IMR-90 (cell line): ENCODE data around the gene TAOK1. TPM values are rescaled to one million over a fixed set of nuclear protein-coding genes. Genes with fewer than 3 reads are reported as not detected.

Experiments
- ATAC-seq: fragments of 200-7000 bp; cut with Tn5 transposase; 2 replicates; pipeline ENCODE4 v1.9.1; 2020; ENCODE audit warnings: low read depth, mild to moderate bottlenecking, moderate library complexity
- BruUV-seq: library from RNA; stranded (reverse); fragments of 400-500 nt; replicated peaks from 2 replicates; lab custom pipeline; 2021; lab: Mats Ljungman, UMichigan
- CTCF ChIA-PET: fragments of 300-600 bp; formaldehyde crosslinking; extraction: SDS; loops from one replicate; lab custom pipeline; 2021; ENCODE audit warnings: antibody characterized with exemption; lab: Yijun Ruan, JAX
- POLR2A ChIA-PET: fragments of 300-600 bp; sonication (Branson Sonifier 250); formaldehyde crosslinking; loops from one replicate; lab custom pipeline; 2022; ENCODE audit warnings: antibody characterized with exemption; ENCODE audit not compliant: unreplicated experiment; lab: Charles Lee
- DNase-seq: peaks from one replicate; pipeline ENCODE4 v3.0.0; 2013
- H2AFZ ChIP-seq: replicated peaks from 2 replicates; pipeline ENCODE3; 2013; ENCODE audit warnings: low read length, mild to moderate bottlenecking; ENCODE audit not compliant: poor library complexity
- H2AK5ac ChIP-seq: 2 replicates; pipeline ENCODE4 v1.6.1; 2013; ENCODE audit warnings: low read depth, low read length, inconsistent platforms
- H2AK9ac ChIP-seq: replicated peaks from 2 replicates; pipeline ENCODE3; 2013; ENCODE audit warnings: mild to moderate bottlenecking, low read depth, low read length, moderate library complexity; ENCODE audit not compliant: poor library complexity
- H2BK120ac ChIP-seq: 2 replicates; pipeline ENCODE4 v1.6.1; 2013; ENCODE audit warnings: low read depth, low read length, inconsistent platforms
- H2BK15ac ChIP-seq: 3 replicates; pipeline ENCODE4 v1.6.1; 2013; ENCODE audit warnings: low read depth, low read length, inconsistent platforms
- H2BK20ac ChIP-seq: 2 replicates; pipeline ENCODE4 v1.6.1; 2013; ENCODE audit warnings: low read depth, mild to moderate bottlenecking, inconsistent platforms, low read length, moderate library complexity
- H2BK5ac ChIP-seq: 2 replicates; pipeline ENCODE4 v1.6.1; 2013; ENCODE audit warnings: mild to moderate bottlenecking, low read depth, low read length, inconsistent platforms; ENCODE audit not compliant: poor library complexity, severe bottlenecking
- H3K14ac ChIP-seq: replicated peaks from 2 replicates; pipeline ENCODE4 v1.6.1; 2013; ENCODE audit warnings: low read depth, low read length, inconsistent platforms
- H3K18ac ChIP-seq: 2 replicates; pipeline ENCODE4 v1.6.1; 2013; ENCODE audit warnings: low read depth, low read length, control low read depth
- H3K23ac ChIP-seq: 2 replicates; pipeline ENCODE4 v1.6.1; 2013; ENCODE audit warnings: low read depth, low read length, inconsistent platforms
- H3K27ac ChIP-seq: 2 replicates; pipeline ENCODE4 v1.5.1; 2013; ENCODE audit warnings: mild to moderate bottlenecking, control low read depth, low read length; ENCODE audit not compliant: insufficient read depth
- H3K27me3 ChIP-seq: 2 replicates; pipeline ENCODE4 v1.6.1; 2013; ENCODE audit warnings: low read length; ENCODE audit not compliant: control insufficient read depth, insufficient read depth
- H3K36me3 ChIP-seq: 2 replicates; pipeline ENCODE4 v1.6.1; 2013; ENCODE audit warnings: low read length, mixed read lengths; ENCODE audit not compliant: control insufficient read depth, insufficient read depth
- H3K4ac ChIP-seq: 2 replicates; pipeline ENCODE4 v1.6.1; 2013; ENCODE audit warnings: low read depth, low read length, inconsistent platforms
- H3K4me1 ChIP-seq: 2 replicates; pipeline ENCODE4 v1.6.1; 2013; ENCODE audit warnings: low read length, mixed read lengths; ENCODE audit not compliant: control insufficient read depth, insufficient read depth
- H3K4me2 ChIP-seq: 2 replicates; pipeline ENCODE4 v1.6.1; 2013; ENCODE audit warnings: low read depth, mild to moderate bottlenecking, control low read depth, low read length, moderate library complexity
- H3K4me3 ChIP-seq: 2 replicates; pipeline ENCODE4 v1.5.1; 2013; ENCODE audit warnings: low read depth, mild to moderate bottlenecking, control low read depth, low read length, moderate library complexity; ENCODE audit not compliant: insufficient read depth
- H3K56ac ChIP-seq: 2 replicates; pipeline ENCODE4 v1.6.1; 2013; ENCODE audit warnings: low read length, inconsistent platforms; ENCODE audit not compliant: insufficient read depth; ENCODE audit errors: extremely low read depth
- H3K79me1 ChIP-seq, 2 experiments: 2 replicates each; pipeline ENCODE4 v1.6.1; 2013; ENCODE audit warnings: low read length in 2 of 2, inconsistent platforms in 1 of 2, low read depth in 1 of 2
- H3K9ac ChIP-seq: 2 replicates; pipeline ENCODE4 v1.6.1; 2013; ENCODE audit warnings: low read depth, low read length, control low read depth
- H3K9me1 ChIP-seq: 2 replicates; pipeline ENCODE4 v1.6.1; 2013; ENCODE audit warnings: low read length, inconsistent platforms; ENCODE audit not compliant: insufficient read depth
- H3K9me3 ChIP-seq: 2 replicates; pipeline ENCODE4 v1.6.1; 2013; ENCODE audit warnings: low read length; ENCODE audit not compliant: control insufficient read depth, insufficient read depth
- H4K20me1 ChIP-seq: 2 replicates; pipeline ENCODE4 v1.6.1; 2013; ENCODE audit warnings: low read length, inconsistent platforms; ENCODE audit not compliant: insufficient read depth
- H4K5ac ChIP-seq: 2 replicates; pipeline ENCODE4 v1.6.1; 2013; ENCODE audit warnings: mild to moderate bottlenecking, low read depth, low read length, control low read depth
- H4K8ac ChIP-seq, 2 experiments: 2 replicates each; pipeline ENCODE4 v1.6.1; 2013; ENCODE audit warnings: low read depth in 2 of 2, low read length in 2 of 2, control low read depth in 1 of 2, inconsistent platforms in 1 of 2
- H4K91ac ChIP-seq: 2 replicates; pipeline ENCODE4 v1.6.1; 2013; ENCODE audit warnings: low read depth, low read length, inconsistent platforms; ENCODE audit not compliant: insufficient read depth
- BHLHE40 ChIP-seq: fragments of 150-350 bp; IDR thresholded peaks from 2 replicates; pipeline ENCODE4 v1.6.1; 2016; ENCODE audit warnings: mild to moderate bottlenecking, low read depth, low read length
- CEBPB ChIP-seq: IDR thresholded peaks from 2 replicates; pipeline ENCODE4 v1.6.1; 2012; ENCODE audit warnings: low read depth, low read length, improper control_type of control experiment
- NFE2L2 ChIP-seq: fragments of 150-350 bp; IDR thresholded peaks from 2 replicates; pipeline ENCODE4 v1.6.1; 2016; ENCODE audit warnings: low read depth, mild to moderate bottlenecking, low read length
- POLR2A ChIP-seq: IDR thresholded peaks from 2 replicates; pipeline ENCODE4 v1.6.1; 2012; ENCODE audit warnings: mild to moderate bottlenecking, low read depth, low read length
- RAD21 ChIP-seq: IDR thresholded peaks from 2 replicates; pipeline ENCODE4 v1.6.1; 2012; ENCODE audit warnings: low read length, improper control_type of control experiment
- RCOR1 ChIP-seq: IDR thresholded peaks from 2 replicates; pipeline ENCODE4 v1.6.1; 2012; ENCODE audit warnings: mild to moderate bottlenecking, low read length, improper control_type of control experiment; ENCODE audit not compliant: insufficient replicate concordance
- RFX5 ChIP-seq: IDR thresholded peaks from 2 replicates; pipeline ENCODE4 v1.8.0; 2012; ENCODE audit warnings: low read depth, mild to moderate bottlenecking, low read length, moderate library complexity
- WGBS, 2 experiments: methylation state at CpG; one replicate each; pipeline versions ENCODE4 v1.1.5 to v1.1.7; 2013; ENCODE audit warnings: missing lambda C conversion rate in 2 of 2; ENCODE audit not compliant: insufficient read length in 1 of 2; ENCODE audit errors: extremely low coverage in 2 of 2; 5-methylcytosine and 5-hydroxymethylcytosine counted together
- dilution Hi-C: fragments of 300-500 bp; cut with HindIII; formaldehyde crosslinking; loops from one replicate; pipeline ENCODE4 v1.14.3; 2018; ENCODE audit warnings: low sequenced_read_pairs; ENCODE audit not compliant: unreplicated experiment
- in situ Hi-C: fragments of 300-500 bp; cut with MboI; formaldehyde crosslinking; loops from 3 replicates; pipeline ENCODE4 v1.14.3; 2019; ENCODE audit warnings: low sequenced_read_pairs, inconsistent platforms, mixed read lengths
- intact Hi-C: fragments of 100-400 bp; cut with micrococcal nuclease; formaldehyde crosslinking; loops from 2 replicates; pipeline ENCODE4 v1.10.0; 2022
- polyA plus RNA-seq, 3 experiments: library from polyadenylated mRNA; depleted of rRNA; stranded (reverse); fragments of >200 nt; gene quantifications; 2 replicates each; pipeline ENCODE4 v1.2.3, GENCODE V29; 2012; ENCODE audit warnings: low replicate concordance in 1 of 3
- total RNA-seq: library from RNA; depleted of rRNA; stranded (reverse); fragments of >200 nt; gene quantifications from 2 replicates; pipeline ENCODE4 v1.2.3, GENCODE V29; 2012
- TF ChIP-seq, protein P1 (sequence below): fragments of 150-350 bp; IDR thresholded peaks from 2 replicates; pipeline ENCODE4 v1.6.1; 2016; ENCODE audit warnings: low read depth, mild to moderate bottlenecking, low read length, moderate library complexity, borderline replicate concordance
- TF ChIP-seq, protein P2 (sequence below): fragments of 150-350 bp; IDR thresholded peaks from 2 replicates; pipeline ENCODE4 v1.6.1; 2017; ENCODE audit warnings: mild to moderate bottlenecking, antibody characterized with exemption, low read length, low read depth

The TAOK1 gene
- total and polyA plus RNA-seq, 2 of the 4 experiments (the other 2 are of a cell fraction), result 9.8 to 91.8 TPM

DNA sequence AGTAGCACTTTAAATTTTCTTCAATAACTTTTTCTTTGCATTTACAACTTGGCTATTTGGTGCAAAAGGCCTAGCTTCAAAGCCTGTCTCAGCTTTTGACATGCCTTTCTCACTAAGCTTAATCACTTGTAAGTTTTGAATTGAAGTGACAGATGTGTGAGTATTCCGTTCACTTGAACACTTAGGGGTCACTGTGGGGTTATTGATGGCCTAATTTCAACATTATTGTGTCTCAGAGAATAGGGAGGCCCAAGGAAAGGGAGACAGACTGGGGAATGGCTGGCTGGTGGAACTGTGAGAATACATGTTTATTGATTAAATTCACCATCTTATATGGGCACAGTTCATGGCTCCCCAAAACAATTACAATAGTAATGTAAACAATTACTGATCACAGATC lies 84.1 kb downstream of the TAOK1 start:
- in situ Hi-C loops (no loop called here), dilution Hi-C loops (no loop called here), intact Hi-C loops (no loop called here)
- H3K4me2 ChIP-seq, result no peak overlapping the region
- H3K56ac ChIP-seq, result no peak overlapping the region
- H2BK20ac ChIP-seq, result no peak overlapping the region
- no peak overlapping the region for H3K14ac ChIP-seq
- no CpG with 5 or more reads among the region's 1 CpG for WGBS, 2 experiments
- no peak overlapping the region for H2AK9ac ChIP-seq
- peaks cover 17 to 45% of the 10 kb centered on the region in 2 experiments for H3K79me1 ChIP-seq
- no peak overlapping the region for H3K4ac ChIP-seq
- no peaks in the 10 kb centered on the region for H3K9me3 ChIP-seq
- H3K4me1 ChIP-seq, result no peaks in the 10 kb centered on the region
- H3K27me3 ChIP-seq, result no peaks in the 10 kb centered on the region
- peaks cover 12% of the 10 kb centered on the region for H3K36me3 ChIP-seq
- H2BK120ac ChIP-seq, result no peak overlapping the region
- H3K18ac ChIP-seq, result no peak overlapping the region
- no peak overlapping the region for H3K27ac ChIP-seq
- no peak overlapping the region for H2BK5ac ChIP-seq
- no peak overlapping the region for H3K4me3 ChIP-seq
- ChIA-PET CTCF (no interaction called here), POLR2A (no interaction called here)
- no peak overlapping the region for H2AK5ac ChIP-seq
- 0 out of 2 replicates have a peak, but pooled peaks cover 2% of the 10 kb centered on the region for H3K9me1 ChIP-seq
- DNase-seq, result no peak
- ATAC-seq, result no peak
- H3K23ac ChIP-seq, result no peak overlapping the region
- no peak overlapping the region for H2BK15ac ChIP-seq
- H4K8ac ChIP-seq, result no peak overlapping the region
- no peak overlapping the region for H4K5ac ChIP-seq
- no peak for TF ChIP-seq NFE2L2
- no peak for TF ChIP-seq RFX5
- TF ChIP-seq, protein P1, sequence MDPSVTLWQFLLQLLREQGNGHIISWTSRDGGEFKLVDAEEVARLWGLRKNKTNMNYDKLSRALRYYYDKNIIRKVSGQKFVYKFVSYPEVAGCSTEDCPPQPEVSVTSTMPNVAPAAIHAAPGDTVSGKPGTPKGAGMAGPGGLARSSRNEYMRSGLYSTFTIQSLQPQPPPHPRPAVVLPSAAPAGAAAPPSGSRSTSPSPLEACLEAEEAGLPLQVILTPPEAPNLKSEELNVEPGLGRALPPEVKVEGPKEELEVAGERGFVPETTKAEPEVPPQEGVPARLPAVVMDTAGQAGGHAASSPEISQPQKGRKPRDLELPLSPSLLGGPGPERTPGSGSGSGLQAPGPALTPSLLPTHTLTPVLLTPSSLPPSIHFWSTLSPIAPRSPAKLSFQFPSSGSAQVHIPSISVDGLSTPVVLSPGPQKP, result no peak
- TF ChIP-seq BHLHE40, result no peak
- TF ChIP-seq CEBPB, result no peak
- TF ChIP-seq, protein P2, sequence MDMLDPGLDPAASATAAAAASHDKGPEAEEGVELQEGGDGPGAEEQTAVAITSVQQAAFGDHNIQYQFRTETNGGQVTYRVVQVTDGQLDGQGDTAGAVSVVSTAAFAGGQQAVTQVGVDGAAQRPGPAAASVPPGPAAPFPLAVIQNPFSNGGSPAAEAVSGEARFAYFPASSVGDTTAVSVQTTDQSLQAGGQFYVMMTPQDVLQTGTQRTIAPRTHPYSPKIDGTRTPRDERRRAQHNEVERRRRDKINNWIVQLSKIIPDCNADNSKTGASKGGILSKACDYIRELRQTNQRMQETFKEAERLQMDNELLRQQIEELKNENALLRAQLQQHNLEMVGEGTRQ, result no peak
- no peak for TF ChIP-seq RCOR1
- TF ChIP-seq RAD21, result no peak
- TF ChIP-seq POLR2A, result no peak
- no peak overlapping the region for H3K9ac ChIP-seq
- no TSS peak for BruUV-seq
- H4K20me1 ChIP-seq, result no peaks in the 10 kb centered on the region
- no peak overlapping the region for H2AFZ ChIP-seq
- H4K91ac ChIP-seq, result no peak overlapping the region
